HUES64 (cell line): ENCODE measurements around the gene TTYH1.
"Not testable (repeated sequence)": the region's sequence is repeated elsewhere in the genome, so short reads cannot be mapped to it uniquely, and the experiment has no call there.

ENCODE experiments used
- H3K27ac ChIP-seq: 2 replicates; pipeline ENCODE4 v1.7.0; 2013; ENCODE audit warnings: low read depth, low read length, inconsistent platforms
- H3K27me3 ChIP-seq: 2 replicates; pipeline ENCODE4 v1.6.1; 2013; ENCODE audit warnings: mild to moderate bottlenecking, low read length; ENCODE audit not compliant: insufficient read depth
- H3K36me3 ChIP-seq: 2 replicates; pipeline ENCODE4 v1.6.1; 2013; ENCODE audit warnings: mild to moderate bottlenecking, low read length; ENCODE audit not compliant: insufficient read depth
- H3K4me1 ChIP-seq: 2 replicates; pipeline ENCODE4 v1.6.1; 2013; ENCODE audit warnings: mild to moderate bottlenecking, low read length, moderate library complexity; ENCODE audit not compliant: insufficient read depth
- H3K4me3 ChIP-seq: 2 replicates; pipeline ENCODE4 v1.5.1; 2013; ENCODE audit warnings: mild to moderate bottlenecking, low read length, moderate library complexity
- H3K9ac ChIP-seq: 2 replicates; pipeline ENCODE4 v1.6.1; 2013; ENCODE audit warnings: mild to moderate bottlenecking, low read depth, low read length
- H3K9me3 ChIP-seq: 2 replicates; pipeline ENCODE4 v1.6.1; 2013; ENCODE audit warnings: low read depth, low read length; ENCODE audit not compliant: insufficient read depth
- WGBS: fragments of 150-250, 120-280 bp; methylation state at CpG from one replicate; pipeline ENCODE4 v1.1.7; 2013; ENCODE audit warnings: missing lambda C conversion rate; 5-methylcytosine and 5-hydroxymethylcytosine counted together

Gene TTYH1

DNA sequence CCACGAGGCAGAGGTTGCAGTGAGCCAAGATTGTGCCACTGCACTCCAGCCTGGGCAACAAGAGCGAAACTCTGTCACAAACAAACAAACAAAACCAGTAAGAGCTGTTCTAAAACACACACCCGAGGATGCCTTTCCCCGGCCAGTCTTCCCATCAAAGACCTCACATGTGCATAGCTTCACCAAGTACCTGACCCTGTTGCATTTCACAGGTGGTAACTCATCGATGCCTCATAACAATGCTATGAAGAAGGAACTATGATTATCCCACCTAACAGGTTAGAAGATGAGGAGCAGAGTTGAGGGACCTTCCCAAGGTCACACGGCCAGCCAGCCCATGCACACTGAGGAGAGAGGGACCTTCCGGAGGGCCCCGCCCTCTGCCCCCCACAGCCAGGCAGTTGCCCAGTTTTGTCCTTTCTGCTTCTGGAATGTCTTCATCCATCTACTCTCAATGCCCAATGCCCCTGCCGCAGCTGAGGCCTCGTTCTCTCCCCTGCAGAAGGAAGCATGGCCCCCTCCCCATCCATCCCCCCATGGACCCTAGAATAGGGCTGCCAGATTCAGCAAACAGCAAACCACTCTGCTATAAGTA, 17.0 kb downstream of the TTYH1 start:
- no peaks in the 10 kb centered on the region for H3K9me3 ChIP-seq
- no peak overlapping the region for H3K4me3 ChIP-seq
- WGBS = 76% methylated on average over 10 of the region's 10 CpGs

DNA sequence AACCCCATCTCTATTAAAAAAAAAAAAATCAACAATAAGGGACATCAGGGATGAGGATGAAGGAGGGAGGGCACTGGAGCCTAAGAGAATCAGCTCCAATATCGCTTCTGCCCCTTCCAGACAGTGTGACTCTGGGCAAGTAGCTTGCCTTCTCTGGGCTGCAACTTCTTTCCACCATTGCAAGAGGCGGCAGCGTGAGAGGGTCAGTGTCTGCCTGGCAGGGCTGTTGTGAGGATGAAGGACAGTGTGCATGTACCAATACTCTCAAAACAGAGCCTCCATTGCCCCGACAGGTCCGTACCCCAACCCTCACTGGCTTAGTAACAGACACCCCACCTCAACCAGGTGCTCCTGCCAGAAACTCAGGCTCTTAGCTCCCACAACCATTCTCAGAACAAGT, 18.4 kb downstream of the TTYH1 start:
- Histone ChIP-seq H3K27me3 (peaks cover 1% of the 10 kb centered on the region; the same call in 1 of the 2 replicates), H3K4me3 (no peak overlapping the region), H3K36me3 (no peaks in the 10 kb centered on the region), H3K9ac (no peak overlapping the region), H3K9me3 (no peaks in the 10 kb centered on the region), H3K27ac (no peak overlapping the region), H3K4me1 (peaks cover 14% of the 10 kb centered on the region)
- WGBS = 95% methylated on average over 3 of the region's 5 CpGs

More for the DNA sequence above, 17.0 kb downstream of the TTYH1 start:
- peaks cover 14% of the 10 kb centered on the region for H3K4me1 ChIP-seq
- H3K27ac ChIP-seq = no peak overlapping the region
- peaks cover 2% of the 10 kb centered on the region; the same call in 1 of the 2 replicates for H3K27me3 ChIP-seq
- H3K9ac ChIP-seq = no peak overlapping the region
- no peaks in the 10 kb centered on the region for H3K36me3 ChIP-seq

- Histone ChIP-seq H3K36me3 (no peaks in the 10 kb centered on the region), H3K4me1 (peaks cover 14% of the 10 kb centered on the region), H3K4me3 (no peak overlapping the region), H3K9me3 (no peaks in the 10 kb centered on the region), H3K9ac (no peak overlapping the region), H3K27me3 (no peaks in the 10 kb centered on the region; the same call in 1 of the 2 replicates), H3K27ac (no peak overlapping the region)
- 89% methylated on average over 23 of the region's 23 CpGs for WGBS
These were observed 19.0 kb downstream of the TTYH1 start for GRCh38 chr19:54434112-54434872.

GRCh38 chr19:54434873-54435214, 19.6 kb downstream of the TTYH1 start:
- Histone ChIP-seq H3K27me3 (no peaks in the 10 kb centered on the region), H3K4me3 (no peak overlapping the region), H3K36me3 (no peaks in the 10 kb centered on the region), H3K9ac (no peak overlapping the region), H3K4me1 (peaks cover 14% of the 10 kb centered on the region), H3K27ac (no peak overlapping the region), H3K9me3 (no peaks in the 10 kb centered on the region)
- 82% methylated on average over 11 of the region's 11 CpGs for WGBS

- no peak overlapping the region for H3K27ac ChIP-seq
- H3K27me3 ChIP-seq = no peaks in the 10 kb centered on the region
- no peak overlapping the region for H3K9ac ChIP-seq
- H3K36me3 ChIP-seq = no peaks in the 10 kb centered on the region
- H3K4me1 ChIP-seq = peaks cover 10% of the 10 kb centered on the region
- no peak overlapping the region; the same call in 1 of the 2 replicates for H3K4me3 ChIP-seq
- WGBS = 53% methylated on average over 15 of the region's 16 CpGs
- H3K9me3 ChIP-seq = no peaks in the 10 kb centered on the region
These were observed 20.3 kb downstream of the TTYH1 start for GRCh38 chr19:54435551-54436016.

DNA sequence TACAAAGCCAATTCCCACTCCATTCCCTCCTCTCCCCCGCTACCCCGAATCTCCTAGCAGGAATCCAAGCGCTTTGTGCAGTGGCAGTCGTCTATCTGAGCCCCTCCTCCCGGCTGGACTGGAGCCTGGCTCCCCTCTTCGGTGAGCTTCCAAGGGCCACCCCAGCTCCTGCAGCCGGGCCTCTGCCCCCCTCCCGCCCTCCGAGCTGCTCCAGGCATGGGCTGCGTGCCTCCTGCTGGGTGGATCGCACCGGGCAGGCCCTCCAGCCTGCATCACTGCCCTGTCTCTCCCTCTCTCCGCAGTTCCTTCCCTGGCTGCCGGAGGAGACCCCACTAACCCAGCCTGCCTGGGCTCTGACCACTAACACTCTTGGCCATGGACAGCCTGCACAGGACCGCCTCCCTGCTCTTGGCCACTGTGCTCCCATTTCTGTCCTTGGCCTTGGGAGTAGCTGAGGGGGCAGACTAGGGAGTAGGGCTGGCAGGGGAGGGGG, 20.8 kb downstream of the TTYH1 start:
- Histone ChIP-seq H3K4me3 (peak overlapping the region; percentile 16; the same call in 1 of the 2 replicates), H3K36me3 (no peaks in the 10 kb centered on the region), H3K27me3 (no peaks in the 10 kb centered on the region), H3K27ac (0 out of 2 replicates have a peak overlapping the region, but pooled peaks have one; percentile 35), H3K4me1 (peaks cover 10% of the 10 kb centered on the region), H3K9ac (no peak overlapping the region), H3K9me3 (no peaks in the 10 kb centered on the region)
- WGBS = 23% methylated on average over 15 of the region's 15 CpGs

DNA sequence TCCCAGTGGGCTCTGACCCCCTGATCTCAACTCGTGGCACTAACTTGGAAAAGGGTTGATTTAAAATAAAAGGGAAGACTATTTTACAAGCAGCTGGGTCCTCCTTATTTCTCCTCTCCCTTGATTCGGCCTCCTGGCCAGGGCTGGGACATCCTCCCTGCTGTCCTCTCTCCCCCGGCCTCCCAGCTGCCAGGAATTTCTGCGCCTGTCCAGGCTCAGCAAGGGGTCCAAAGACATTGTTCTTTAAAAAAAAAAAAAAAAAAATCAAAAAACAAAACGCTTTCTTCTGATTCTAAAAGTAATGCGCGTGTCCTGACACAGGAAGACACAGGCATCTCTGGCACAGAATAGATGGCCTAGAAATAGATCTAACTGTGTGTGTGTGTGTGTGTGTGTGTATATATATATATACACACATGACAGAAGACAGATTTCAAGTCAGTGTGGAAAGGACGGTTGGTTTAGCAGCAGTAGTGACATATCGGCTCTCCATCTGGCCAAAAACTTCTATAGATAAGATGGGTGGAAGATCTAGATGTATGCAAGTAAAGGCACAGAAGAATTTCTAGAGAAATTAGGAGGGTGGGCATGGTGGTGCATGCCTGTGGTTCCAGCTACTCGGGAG, 21.5 kb downstream of the TTYH1 start:
- Histone ChIP-seq H3K27ac (no peak overlapping the region), H3K9ac (no peak overlapping the region), H3K9me3 (no peaks in the 10 kb centered on the region), H3K4me3 (no peak overlapping the region), H3K36me3 (no peaks in the 10 kb centered on the region), H3K4me1 (peaks cover 10% of the 10 kb centered on the region), H3K27me3 (no peaks in the 10 kb centered on the region)
- WGBS = 81% methylated on average over 9 of the region's 10 CpGs

DNA sequence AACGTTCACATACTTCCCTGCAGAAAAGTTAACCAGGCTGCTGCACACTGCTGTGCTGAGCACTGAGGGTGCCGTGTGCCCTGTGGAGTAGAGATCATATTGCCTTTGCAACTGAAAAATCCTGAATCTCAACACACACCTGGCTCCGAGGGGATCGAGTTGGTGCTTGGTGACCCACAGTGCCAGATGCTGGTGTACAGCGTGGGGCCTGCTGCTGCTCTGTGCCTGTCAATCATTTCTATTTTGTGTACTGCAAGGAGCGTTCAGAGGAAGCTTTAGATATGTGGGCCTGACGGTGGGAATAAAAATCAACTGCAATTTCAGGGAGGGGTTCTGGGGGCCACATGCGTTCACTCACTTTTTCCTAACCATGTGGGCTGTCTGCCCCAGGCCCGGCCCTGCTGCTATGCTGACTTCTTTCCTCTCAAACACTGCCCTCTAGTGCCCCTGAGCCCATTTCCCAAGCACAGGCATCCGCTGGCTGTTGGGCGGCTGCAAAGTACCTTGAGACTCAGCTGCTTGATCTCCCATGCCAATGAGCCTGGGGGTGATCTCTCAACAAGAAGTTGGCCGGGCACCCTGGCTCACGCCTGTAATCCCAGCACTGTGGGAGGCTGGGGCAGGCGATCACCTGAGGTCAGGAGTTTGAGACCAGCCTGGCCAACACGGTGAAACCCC, 24.0 kb downstream of the TTYH1 start:
- Histone ChIP-seq H3K4me3 (no peak overlapping the region), H3K4me1 (peaks cover 10% of the 10 kb centered on the region), H3K36me3 (peaks cover 8% of the 10 kb centered on the region; the same call in 1 of the 2 replicates), H3K9me3 (no peaks in the 10 kb centered on the region), H3K9ac (no peak overlapping the region), H3K27me3 (no peaks in the 10 kb centered on the region), H3K27ac (no peak overlapping the region)
- WGBS = 58% methylated on average over 15 of the region's 15 CpGs

- no peak overlapping the region for H3K27ac ChIP-seq
- H3K4me1 ChIP-seq = peaks cover 10% of the 10 kb centered on the region
- peaks cover 18% of the 10 kb centered on the region for H3K36me3 ChIP-seq
- 93% methylated on average over 4 of the region's 5 CpGs for whole genome bisulfite sequencing
- H3K9me3 ChIP-seq = no peaks in the 10 kb centered on the region
- H3K27me3 ChIP-seq = no peaks in the 10 kb centered on the region
- H3K4me3 ChIP-seq = no peak overlapping the region
- H3K9ac ChIP-seq = no peak overlapping the region
These were observed 25.4 kb downstream of the TTYH1 start for GRCh38 chr19:54440641-54441040.

DNA sequence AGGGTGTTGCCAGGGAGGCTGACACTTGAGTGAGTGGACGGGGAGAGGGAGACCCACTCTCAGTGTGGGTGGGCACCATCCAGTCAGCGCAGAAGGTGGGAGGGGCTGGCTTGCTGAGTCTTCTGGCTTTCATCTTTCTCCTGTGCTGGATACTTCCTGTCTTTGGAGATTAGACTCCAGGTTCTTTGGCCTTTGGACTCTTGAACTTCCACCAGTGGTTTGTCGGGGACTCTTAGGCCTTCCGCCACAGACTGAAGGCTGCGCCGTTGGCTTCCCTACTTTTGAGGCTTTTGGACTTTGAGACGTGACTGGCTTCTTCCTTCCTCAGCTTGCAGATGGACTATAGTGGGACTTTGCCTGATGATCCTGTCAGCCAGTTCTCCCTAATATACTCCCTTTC, 29.5 kb downstream of the TTYH1 start:
- peaks cover 22% of the 10 kb centered on the region for H3K36me3 ChIP-seq
- no peak overlapping the region for H3K27ac ChIP-seq
- no peaks in the 10 kb centered on the region for H3K27me3 ChIP-seq
- H3K9me3 ChIP-seq = no peaks in the 10 kb centered on the region
- WGBS = 93% methylated on average over 7 of the region's 7 CpGs
- no peaks in the 10 kb centered on the region for H3K4me1 ChIP-seq
- no peak overlapping the region for H3K9ac ChIP-seq
- no peak overlapping the region for H3K4me3 ChIP-seq

- 96% methylated on average over 15 of the region's 15 CpGs for WGBS
- H3K9ac ChIP-seq, H3K4me3 ChIP-seq, H3K4me1 ChIP-seq, H3K9me3 ChIP-seq, H3K27me3 ChIP-seq, H3K27ac ChIP-seq: not testable (repeated sequence)
- peaks cover 29% of the 10 kb centered on the region for H3K36me3 ChIP-seq
These were observed 31.1 kb downstream of the TTYH1 start for GRCh38 chr19:54446349-54446748.
